CD4-positive, alpha-beta memory T cell (primary cell): ENCODE data around the gene NR0B1. TPM values are rescaled to one million over a fixed set of nuclear protein-coding genes. Genes with fewer than 3 reads are reported as not detected.

ENCODE experiments used
- CTCF ChIA-PET: fragments of 350-600 bp; sonication (Branson Sonifier 250); formaldehyde crosslinking; loops from one replicate; lab custom pipeline; 2021; ENCODE audit warnings: inconsistent platforms; ENCODE audit not compliant: partially characterized antibody; lab: Charles Lee
- POLR2A ChIA-PET: fragments of 350-600 bp; sonication (Branson Sonifier 250); formaldehyde crosslinking; loops from one replicate; lab custom pipeline; 2021; ENCODE audit not compliant: partially characterized antibody; lab: Charles Lee
- DNase-seq, 5 donors: peaks; one replicate each; pipeline versions ENCODE4 v3.0.0 to v3.0.0-alpha.2; 2020 to 2022; ENCODE audit warnings: mixed read lengths in 1 of 5
- H3K27ac ChIP-seq: one replicate; pipeline ENCODE4 v1.7.0; 2013; ENCODE audit warnings: low read depth, low read length
- H3K27me3 ChIP-seq: 2 replicates; pipeline ENCODE4 v1.7.0; 2013; ENCODE audit warnings: mild to moderate bottlenecking, low read length, moderate library complexity; ENCODE audit not compliant: insufficient read depth
- H3K36me3 ChIP-seq: 2 replicates; pipeline ENCODE4 v1.7.0; 2013; ENCODE audit warnings: mild to moderate bottlenecking, low read length, moderate library complexity; ENCODE audit not compliant: insufficient read depth
- H3K4me1 ChIP-seq: 2 replicates; pipeline ENCODE4 v1.7.0; 2013; ENCODE audit warnings: mild to moderate bottlenecking, low read length, moderate library complexity; ENCODE audit not compliant: insufficient read depth
- H3K4me3 ChIP-seq, 2 donors: one replicate each; pipeline ENCODE4 v1.7.0; 2013; ENCODE audit warnings: low read length in 2 of 2, mild to moderate bottlenecking in 1 of 2
- H3K9me3 ChIP-seq, 2 donors: one replicate each; pipeline ENCODE4 v1.7.0; 2013; ENCODE audit warnings: low read length in 2 of 2, control low read depth in 1 of 2; ENCODE audit not compliant: control insufficient read depth in 1 of 2
- H3K27ac Mint-ChIP-seq, 7 donors: one replicate each; pipeline ENCODE4 v1.8.0; 2020 to 2021; ENCODE audit warnings: mixed read lengths in 7 of 7, mild to moderate bottlenecking in 6 of 7, inconsistent platforms in 3 of 7, moderate library complexity in 3 of 7
- H3K27me3 Mint-ChIP-seq, 2 donors: one replicate each; pipeline ENCODE4 v1.8.0; 2020 to 2021; ENCODE audit warnings: mixed read lengths in 2 of 2
- H3K36me3 Mint-ChIP-seq, 2 donors: one replicate each; pipeline ENCODE4 v1.8.0; 2020 to 2021; ENCODE audit warnings: mixed read lengths in 2 of 2, inconsistent platforms in 1 of 2, mild to moderate bottlenecking in 1 of 2
- H3K4me1 Mint-ChIP-seq, 4 donors: one replicate each; pipeline ENCODE4 v1.8.0; 2020 to 2021; ENCODE audit warnings: mixed read lengths in 4 of 4, mild to moderate bottlenecking in 1 of 4
- H3K4me3 Mint-ChIP-seq, 8 donors: one replicate each; pipeline ENCODE4 v1.8.0; 2020 to 2021; ENCODE audit warnings: mixed read lengths in 8 of 8, mild to moderate bottlenecking in 7 of 8, moderate library complexity in 6 of 8, inconsistent platforms in 3 of 8
- H3K9me3 Mint-ChIP-seq, 8 donors: one replicate each; pipeline ENCODE4 v1.8.0; 2020 to 2021; ENCODE audit warnings: mixed read lengths in 8 of 8, mild to moderate bottlenecking in 5 of 8, inconsistent platforms in 3 of 8, moderate library complexity in 1 of 8
- intact Hi-C: fragments of 100-400 bp; cut with micrococcal nuclease; formaldehyde crosslinking; loops from one replicate; pipeline ENCODE4 v1.15.1; 2023
- polyA plus RNA-seq, 2 donors: library from polyadenylated mRNA; unstranded; fragments of 300-500 nt; fragmentation: Illumina TruSeq; gene quantifications; one replicate each; pipeline ENCODE4 v1.2.3, GENCODE V29; 2021
- total RNA-seq, 2 experiments: library from RNA; stranded (reverse); gene quantifications; one replicate each; pipeline ENCODE4 v1.2.3, GENCODE V29; 2021

NR0B1 gene
- total and polyA plus RNA-seq, 4 experiments from 2014 or later, result not detected

- no peak overlapping the region for H3K4me3 Mint-ChIP-seq
- intact Hi-C loops, result no loop called here
- H3K27ac Mint-ChIP-seq, result no peak overlapping the region
- no peaks in the 10 kb centered on the region for H3K4me1 Mint-ChIP-seq
- no peaks in the 10 kb centered on the region for H3K36me3 ChIP-seq
- H3K9me3 ChIP-seq, result no peaks in the 10 kb centered on the region
- H3K27ac ChIP-seq, result no peak overlapping the region
- H3K4me3 ChIP-seq, result no peak overlapping the region
- peaks cover 0 to 1% of the 10 kb centered on the region in 2 donors for H3K27me3 Mint-ChIP-seq
- peaks cover 0 to 7% (median 0%) of the 10 kb centered on the region in 8 donors for H3K9me3 Mint-ChIP-seq
- no peaks in the 10 kb centered on the region for H3K36me3 Mint-ChIP-seq
- POLR2A ChIA-PET, result no interaction called here
- no peak for DNase-seq
- no peaks in the 10 kb centered on the region for H3K4me1 ChIP-seq
- CTCF ChIA-PET, result no interaction called here
- H3K27me3 ChIP-seq, result no peaks in the 10 kb centered on the region
Observed at GRCh38 chrX:30296408-30297254, 12.6 kb downstream of the NR0B1 start.

- intact Hi-C loops, result no loop called here
- ChIA-PET POLR2A (no interaction called here), CTCF (no interaction called here)
- Histone ChIP-seq H3K27me3 (no peaks in the 10 kb centered on the region), H3K36me3 (no peaks in the 10 kb centered on the region), H3K27ac (no peak overlapping the region), H3K4me1 (peaks cover 3% of the 10 kb centered on the region), H3K4me3 (no peak overlapping the region), H3K9me3 (no peaks in the 10 kb centered on the region)
- H3K4me3 Mint-ChIP-seq, result no peak overlapping the region
- no peak for DNase-seq
- peaks cover 0 to 5% (median 0%) of the 10 kb centered on the region in 4 donors for H3K4me1 Mint-ChIP-seq
- no peaks in the 10 kb centered on the region for H3K36me3 Mint-ChIP-seq
- peaks cover 0 to 5% (median 0%) of the 10 kb centered on the region in 8 donors for H3K9me3 Mint-ChIP-seq
- H3K27ac Mint-ChIP-seq, result peak overlapping the region in 1 of 7 donors; percentile 47
- no peaks in the 10 kb centered on the region for H3K27me3 Mint-ChIP-seq
Observed at GRCh38 chrX:30283456-30284200, 25.6 kb downstream of the NR0B1 start.

- Histone ChIP-seq H3K9me3 (no peaks in the 10 kb centered on the region), H3K4me3 (no peak overlapping the region), H3K27me3 (no peaks in the 10 kb centered on the region), H3K4me1 (peaks cover 3% of the 10 kb centered on the region), H3K36me3 (no peaks in the 10 kb centered on the region), H3K27ac (no peak overlapping the region)
- no peaks in the 10 kb centered on the region for H3K27me3 Mint-ChIP-seq
- POLR2A ChIA-PET, result no interaction called here
- H3K4me3 Mint-ChIP-seq, result no peak overlapping the region
- no peak overlapping the region for H3K27ac Mint-ChIP-seq
- CTCF ChIA-PET, result no interaction called here
- peaks cover 0 to 5% (median 0%) of the 10 kb centered on the region in 8 donors for H3K9me3 Mint-ChIP-seq
- H3K4me1 Mint-ChIP-seq, result peaks cover 0 to 5% (median 0%) of the 10 kb centered on the region in 4 donors
- DNase-seq, result no peak
- intact Hi-C loops, result no loop called here
- H3K36me3 Mint-ChIP-seq, result no peaks in the 10 kb centered on the region
Observed at GRCh38 chrX:30282527-30282926, 26.7 kb downstream of the NR0B1 start.

GRCh38 chrX:30280428-30280827 lies 28.8 kb downstream of the NR0B1 start:
- no peaks in the 10 kb centered on the region for H3K36me3 Mint-ChIP-seq
- no peak overlapping the region for H3K27ac ChIP-seq
- H3K9me3 Mint-ChIP-seq, result peaks cover 0 to 5% (median 0%) of the 10 kb centered on the region in 8 donors
- H3K9me3 ChIP-seq, result no peaks in the 10 kb centered on the region
- peaks cover 0 to 5% (median 0%) of the 10 kb centered on the region in 4 donors for H3K4me1 Mint-ChIP-seq
- ChIA-PET CTCF (no interaction called here), POLR2A (no interaction called here)
- no peaks in the 10 kb centered on the region for H3K27me3 ChIP-seq
- H3K4me3 Mint-ChIP-seq, result no peak overlapping the region
- no peak overlapping the region for H3K4me3 ChIP-seq
- H3K4me1 ChIP-seq, result peaks cover 3% of the 10 kb centered on the region
- no peaks in the 10 kb centered on the region for H3K36me3 ChIP-seq
- DNase-seq, result peak in 3 of 5 donors; percentile 5 to 14 (median 10)
- peak overlapping the region in 1 of 7 donors; percentile 16 for H3K27ac Mint-ChIP-seq
- H3K27me3 Mint-ChIP-seq, result no peaks in the 10 kb centered on the region
- intact Hi-C loops, result no loop called here

GRCh38 chrX:30278365-30278764 lies 30.8 kb downstream of the NR0B1 start:
- H3K4me3 ChIP-seq, result no peak overlapping the region
- no peak overlapping the region for H3K27ac ChIP-seq
- Mint-ChIP-seq H3K27me3 (no peaks in the 10 kb centered on the region), H3K4me3 (no peak overlapping the region), H3K36me3 (no peaks in the 10 kb centered on the region), H3K4me1 (peaks cover 0 to 5% (median 0%) of the 10 kb centered on the region in 4 donors), H3K27ac (no peak overlapping the region), H3K9me3 (peaks cover 0 to 5% (median 0%) of the 10 kb centered on the region in 8 donors)
- no peaks in the 10 kb centered on the region for H3K36me3 ChIP-seq
- CTCF ChIA-PET, result no interaction called here
- peaks cover 3% of the 10 kb centered on the region for H3K4me1 ChIP-seq
- H3K27me3 ChIP-seq, result no peaks in the 10 kb centered on the region
- intact Hi-C loops, result no loop called here
- DNase-seq, result no peak
- H3K9me3 ChIP-seq, result no peaks in the 10 kb centered on the region
- POLR2A ChIA-PET, result no interaction called here

GRCh38 chrX:30275498-30275897 lies 33.7 kb downstream of the NR0B1 start:
- DNase-seq, result no peak
- ChIA-PET POLR2A (no interaction called here), CTCF (no interaction called here)
- Mint-ChIP-seq H3K36me3 (no peaks in the 10 kb centered on the region), H3K27me3 (peaks cover 0 to 2% of the 10 kb centered on the region in 2 donors), H3K4me3 (no peak overlapping the region), H3K9me3 (no peaks in the 10 kb centered on the region), H3K27ac (no peak overlapping the region), H3K4me1 (peaks cover 0 to 5% (median 0%) of the 10 kb centered on the region in 4 donors)
- Histone ChIP-seq H3K27ac (no peak overlapping the region), H3K4me3 (no peak overlapping the region), H3K4me1 (peaks cover 3% of the 10 kb centered on the region), H3K27me3 (no peaks in the 10 kb centered on the region), H3K36me3 (no peaks in the 10 kb centered on the region), H3K9me3 (no peaks in the 10 kb centered on the region)
- intact Hi-C loops, result no loop called here

GRCh38 chrX:30270639-30271038 lies 38.6 kb downstream of the NR0B1 start:
- CTCF ChIA-PET, result no interaction called here
- H3K4me3 Mint-ChIP-seq, result no peak overlapping the region

More at GRCh38 chrX:30270639-30271038, 38.6 kb downstream of the NR0B1 start:
- Histone ChIP-seq H3K9me3 (no peaks in the 10 kb centered on the region), H3K27ac (no peak overlapping the region), H3K36me3 (no peaks in the 10 kb centered on the region), H3K27me3 (no peaks in the 10 kb centered on the region), H3K4me1 (no peaks in the 10 kb centered on the region), H3K4me3 (no peak overlapping the region)
- DNase-seq, result no peak
- Mint-ChIP-seq H3K4me1 (no peaks in the 10 kb centered on the region), H3K36me3 (no peaks in the 10 kb centered on the region), H3K27me3 (peaks cover 0 to 2% of the 10 kb centered on the region in 2 donors), H3K9me3 (no peaks in the 10 kb centered on the region), H3K27ac (no peak overlapping the region)
- intact Hi-C loops, result no loop called here
- POLR2A ChIA-PET, result no interaction called here
